ENCODE results near the gene CST5.
"Not testable (repeated sequence)": the region's sequence is repeated elsewhere in the genome, so short reads cannot be mapped to it uniquely, and the experiment has no call there.

DNA sequence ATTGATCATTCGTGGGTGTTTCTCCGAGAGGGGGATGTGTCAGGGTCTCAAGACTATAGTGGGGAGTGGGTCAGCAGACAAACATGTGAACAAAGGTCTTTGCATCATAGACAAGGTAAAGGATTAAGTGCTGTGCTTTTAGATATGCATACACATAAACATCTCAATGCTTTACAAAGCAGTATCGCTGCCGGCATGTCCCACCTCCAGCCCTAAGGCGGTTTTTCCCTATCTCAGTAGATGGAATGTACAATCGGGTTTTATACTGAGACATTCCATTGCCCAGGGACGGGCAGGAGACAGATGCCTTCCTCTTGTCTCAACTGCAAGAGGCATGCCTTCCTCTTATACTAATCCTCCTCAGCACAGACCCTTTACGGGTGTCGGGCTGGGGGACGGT lies 18.8 kb downstream of the CST5 start:
- TF ChIP-seq, protein P1, sequence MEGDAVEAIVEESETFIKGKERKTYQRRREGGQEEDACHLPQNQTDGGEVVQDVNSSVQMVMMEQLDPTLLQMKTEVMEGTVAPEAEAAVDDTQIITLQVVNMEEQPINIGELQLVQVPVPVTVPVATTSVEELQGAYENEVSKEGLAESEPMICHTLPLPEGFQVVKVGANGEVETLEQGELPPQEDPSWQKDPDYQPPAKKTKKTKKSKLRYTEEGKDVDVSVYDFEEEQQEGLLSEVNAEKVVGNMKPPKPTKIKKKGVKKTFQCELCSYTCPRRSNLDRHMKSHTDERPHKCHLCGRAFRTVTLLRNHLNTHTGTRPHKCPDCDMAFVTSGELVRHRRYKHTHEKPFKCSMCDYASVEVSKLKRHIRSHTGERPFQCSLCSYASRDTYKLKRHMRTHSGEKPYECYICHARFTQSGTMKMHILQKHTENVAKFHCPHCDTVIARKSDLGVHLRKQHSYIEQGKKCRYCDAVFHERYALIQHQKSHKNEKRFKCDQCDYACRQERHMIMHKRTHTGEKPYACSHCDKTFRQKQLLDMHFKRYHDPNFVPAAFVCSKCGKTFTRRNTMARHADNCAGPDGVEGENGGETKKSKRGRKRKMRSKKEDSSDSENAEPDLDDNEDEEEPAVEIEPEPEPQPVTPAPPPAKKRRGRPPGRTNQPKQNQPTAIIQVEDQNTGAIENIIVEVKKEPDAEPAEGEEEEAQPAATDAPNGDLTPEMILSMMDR (IDR thresholded peaks at IDR 0.05; ENCODE audit: low read depth, low read length, missing input control) = not testable (repeated sequence)
- TF ChIP-seq, protein P2, sequence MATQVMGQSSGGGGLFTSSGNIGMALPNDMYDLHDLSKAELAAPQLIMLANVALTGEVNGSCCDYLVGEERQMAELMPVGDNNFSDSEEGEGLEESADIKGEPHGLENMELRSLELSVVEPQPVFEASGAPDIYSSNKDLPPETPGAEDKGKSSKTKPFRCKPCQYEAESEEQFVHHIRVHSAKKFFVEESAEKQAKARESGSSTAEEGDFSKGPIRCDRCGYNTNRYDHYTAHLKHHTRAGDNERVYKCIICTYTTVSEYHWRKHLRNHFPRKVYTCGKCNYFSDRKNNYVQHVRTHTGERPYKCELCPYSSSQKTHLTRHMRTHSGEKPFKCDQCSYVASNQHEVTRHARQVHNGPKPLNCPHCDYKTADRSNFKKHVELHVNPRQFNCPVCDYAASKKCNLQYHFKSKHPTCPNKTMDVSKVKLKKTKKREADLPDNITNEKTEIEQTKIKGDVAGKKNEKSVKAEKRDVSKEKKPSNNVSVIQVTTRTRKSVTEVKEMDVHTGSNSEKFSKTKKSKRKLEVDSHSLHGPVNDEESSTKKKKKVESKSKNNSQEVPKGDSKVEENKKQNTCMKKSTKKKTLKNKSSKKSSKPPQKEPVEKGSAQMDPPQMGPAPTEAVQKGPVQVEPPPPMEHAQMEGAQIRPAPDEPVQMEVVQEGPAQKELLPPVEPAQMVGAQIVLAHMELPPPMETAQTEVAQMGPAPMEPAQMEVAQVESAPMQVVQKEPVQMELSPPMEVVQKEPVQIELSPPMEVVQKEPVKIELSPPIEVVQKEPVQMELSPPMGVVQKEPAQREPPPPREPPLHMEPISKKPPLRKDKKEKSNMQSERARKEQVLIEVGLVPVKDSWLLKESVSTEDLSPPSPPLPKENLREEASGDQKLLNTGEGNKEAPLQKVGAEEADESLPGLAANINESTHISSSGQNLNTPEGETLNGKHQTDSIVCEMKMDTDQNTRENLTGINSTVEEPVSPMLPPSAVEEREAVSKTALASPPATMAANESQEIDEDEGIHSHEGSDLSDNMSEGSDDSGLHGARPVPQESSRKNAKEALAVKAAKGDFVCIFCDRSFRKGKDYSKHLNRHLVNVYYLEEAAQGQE (IDR thresholded peaks at IDR 0.05) = not testable (repeated sequence)
- TF ChIP-seq YY1 (IDR thresholded peaks at IDR 0.05); TAF1 (conservative IDR thresholded peaks at IDR 0.05); GABPA (IDR thresholded peaks at IDR 0.05 in 1 of 2, conservative IDR thresholded peaks at IDR 0.05 in 1 of 2); HNF4G (IDR thresholded peaks at IDR 0.05): not testable (repeated sequence)
- TF ChIP-seq, protein P3, sequence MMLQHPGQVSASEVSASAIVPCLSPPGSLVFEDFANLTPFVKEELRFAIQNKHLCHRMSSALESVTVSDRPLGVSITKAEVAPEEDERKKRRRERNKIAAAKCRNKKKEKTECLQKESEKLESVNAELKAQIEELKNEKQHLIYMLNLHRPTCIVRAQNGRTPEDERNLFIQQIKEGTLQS (IDR thresholded peaks at IDR 0.05) = not testable (repeated sequence)
- TF ChIP-seq, protein P4, sequence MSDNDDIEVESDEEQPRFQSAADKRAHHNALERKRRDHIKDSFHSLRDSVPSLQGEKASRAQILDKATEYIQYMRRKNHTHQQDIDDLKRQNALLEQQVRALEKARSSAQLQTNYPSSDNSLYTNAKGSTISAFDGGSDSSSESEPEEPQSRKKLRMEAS (IDR thresholded peaks at IDR 0.05) = not testable (repeated sequence)
